GM18858 (cell line): ENCODE results near the gene PBRM1.

ENCODE experiments used
- ATAC-seq: cut with Tn5 transposase; IDR thresholded peaks from one replicate; pipeline ENCODE4 v1.9.1; 2021; ENCODE audit not compliant: unreplicated experiment

PBRM1 gene

GRCh38 chr3:52512727-52513126 is 173.0 kb downstream of the PBRM1 start:
- ATAC-seq = no peak

DNA sequence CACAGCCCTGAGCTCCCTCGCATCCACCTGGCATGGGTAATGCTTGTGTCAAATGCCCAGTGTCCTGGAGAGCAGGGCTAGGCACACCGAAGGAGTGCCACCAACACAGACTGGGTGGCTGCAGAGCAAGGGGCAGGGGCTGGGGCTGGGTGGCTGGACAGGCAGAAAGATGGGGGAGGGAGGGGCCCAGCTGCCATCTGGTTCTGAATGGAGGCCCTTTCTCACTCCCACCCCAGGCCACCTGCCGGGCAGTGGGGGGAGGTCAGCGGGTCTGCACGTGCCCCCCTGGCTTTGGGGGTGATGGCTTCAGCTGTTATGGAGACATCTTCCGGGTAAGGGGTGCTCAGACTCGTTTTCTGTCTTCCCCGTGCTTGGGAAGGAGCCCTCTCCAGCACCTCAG is 173.6 kb downstream of the PBRM1 start:
- ATAC-seq = no peak

GRCh38 chr3:52511509-52511908 is 174.2 kb downstream of the PBRM1 start:
- ATAC-seq = no peak

DNA sequence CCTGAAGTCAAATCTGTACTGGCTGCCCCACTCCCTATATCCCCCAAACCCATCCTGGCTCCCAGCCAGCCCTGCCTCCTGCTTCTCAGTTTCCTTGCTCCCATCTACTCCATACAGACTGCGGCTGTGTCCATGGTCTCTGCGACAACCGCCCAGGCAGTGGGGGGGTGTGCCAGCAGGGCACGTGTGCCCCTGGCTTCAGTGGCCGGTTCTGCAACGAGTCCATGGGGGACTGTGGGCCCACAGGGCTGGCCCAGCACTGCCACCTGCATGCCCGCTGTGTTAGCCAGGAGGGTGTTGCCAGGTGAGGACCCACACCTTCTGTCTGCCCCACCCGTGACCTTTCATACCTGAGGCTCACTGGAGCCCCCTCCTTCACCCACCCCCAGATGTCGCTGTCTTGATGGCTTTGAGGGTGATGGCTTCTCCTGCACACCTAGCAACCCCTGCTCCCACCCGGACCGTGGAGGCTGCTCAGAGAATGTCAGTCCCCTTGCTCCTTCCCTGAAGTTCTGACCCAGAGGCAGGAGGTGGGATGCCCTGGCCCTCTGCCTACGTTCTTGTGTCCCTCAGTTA is 175.9 kb downstream of the PBRM1 start:
- ATAC-seq = no peak

DNA sequence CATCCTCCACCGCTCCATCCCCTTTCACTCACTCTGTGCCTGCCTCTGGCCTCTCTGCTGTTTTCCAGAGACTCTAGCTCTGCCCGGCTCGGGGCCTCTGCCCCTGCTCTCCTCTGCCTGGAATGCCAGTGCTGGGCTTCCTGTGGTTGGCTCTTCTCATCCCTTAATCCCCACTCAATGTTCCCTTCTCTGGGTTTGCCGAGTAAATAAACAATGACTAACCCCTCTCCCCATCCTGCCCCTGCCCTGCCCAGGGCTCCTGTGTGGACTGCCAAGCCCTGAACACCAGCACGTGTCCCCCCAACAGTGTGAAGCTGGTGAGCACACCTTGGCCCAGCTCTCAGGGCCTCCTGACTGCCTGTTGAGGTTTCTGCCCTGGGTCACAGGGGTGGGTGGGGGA is 178.4 kb downstream of the PBRM1 start:
- ATAC-seq = no peak

DNA sequence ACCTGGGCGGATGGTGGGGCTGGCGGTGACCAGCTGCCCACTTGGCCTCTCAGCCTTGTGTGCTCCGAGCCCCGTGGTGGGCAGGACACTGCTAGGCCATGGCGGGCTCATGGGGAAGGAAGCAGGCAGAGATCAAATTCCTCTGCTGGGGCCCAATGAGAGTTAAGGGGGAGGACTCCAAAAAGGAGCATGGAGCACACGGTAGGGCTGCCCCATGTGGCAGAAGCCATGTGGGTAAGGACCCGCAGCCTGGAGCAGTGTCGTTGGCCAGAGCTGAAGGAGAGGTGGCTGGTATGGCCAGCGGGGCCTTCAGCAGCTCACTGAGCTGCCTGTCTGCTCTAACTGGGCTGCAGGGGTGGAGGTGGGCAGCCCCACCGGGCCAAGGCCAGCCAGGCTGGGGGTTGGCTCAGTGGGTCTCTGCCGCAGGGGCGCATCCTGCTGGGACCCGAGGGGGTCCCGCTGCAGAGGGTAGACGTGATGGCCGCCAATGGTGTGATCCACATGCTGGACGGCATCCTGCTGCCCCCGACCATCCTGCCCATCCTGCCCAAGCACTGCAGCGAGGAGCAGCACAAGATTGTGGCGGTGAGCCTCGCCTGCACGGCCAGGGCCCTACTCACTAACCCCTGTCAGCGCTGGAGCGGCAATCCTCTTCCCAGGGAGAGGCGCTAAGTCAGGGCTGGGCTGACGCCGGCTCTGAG is 179.3 kb downstream of the PBRM1 start:
- ATAC-seq = no peak

GRCh38 chr3:52504977-52505376 is 180.7 kb downstream of the PBRM1 start:
- no peak for ATAC-seq

GRCh38 chr3:52503788-52504424 is 181.8 kb downstream of the PBRM1 start:
- no peak for ATAC-seq

- no peak for ATAC-seq
These were observed 182.8 kb downstream of the PBRM1 start for GRCh38 chr3:52502808-52503350.

- no peak for ATAC-seq
These were observed 183.7 kb downstream of the PBRM1 start for GRCh38 chr3:52502001-52502400.

DNA sequence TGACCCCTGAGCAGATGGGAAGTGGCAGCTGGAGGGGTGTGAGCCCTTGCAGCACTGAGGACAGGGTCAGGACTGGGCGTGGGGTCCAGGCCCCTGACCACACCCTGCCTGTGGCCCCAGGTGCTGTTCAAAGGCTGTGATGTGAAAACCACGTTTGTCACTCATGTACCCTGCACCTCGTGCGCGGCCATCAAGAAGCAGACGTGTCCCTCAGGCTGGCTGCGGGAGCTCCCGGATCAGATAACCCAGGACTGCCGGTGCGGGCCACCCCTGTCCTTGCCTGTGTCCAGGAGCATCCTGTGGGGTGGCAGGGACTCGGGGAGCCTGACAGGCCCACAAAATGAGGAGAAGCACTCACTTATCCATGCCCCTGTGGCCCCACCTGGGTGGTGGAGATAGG is 184.7 kb downstream of the PBRM1 start:
- no peak for ATAC-seq

- no peak for ATAC-seq
These were observed 187.3 kb downstream of the PBRM1 start for GRCh38 chr3:52498137-52499054.

DNA sequence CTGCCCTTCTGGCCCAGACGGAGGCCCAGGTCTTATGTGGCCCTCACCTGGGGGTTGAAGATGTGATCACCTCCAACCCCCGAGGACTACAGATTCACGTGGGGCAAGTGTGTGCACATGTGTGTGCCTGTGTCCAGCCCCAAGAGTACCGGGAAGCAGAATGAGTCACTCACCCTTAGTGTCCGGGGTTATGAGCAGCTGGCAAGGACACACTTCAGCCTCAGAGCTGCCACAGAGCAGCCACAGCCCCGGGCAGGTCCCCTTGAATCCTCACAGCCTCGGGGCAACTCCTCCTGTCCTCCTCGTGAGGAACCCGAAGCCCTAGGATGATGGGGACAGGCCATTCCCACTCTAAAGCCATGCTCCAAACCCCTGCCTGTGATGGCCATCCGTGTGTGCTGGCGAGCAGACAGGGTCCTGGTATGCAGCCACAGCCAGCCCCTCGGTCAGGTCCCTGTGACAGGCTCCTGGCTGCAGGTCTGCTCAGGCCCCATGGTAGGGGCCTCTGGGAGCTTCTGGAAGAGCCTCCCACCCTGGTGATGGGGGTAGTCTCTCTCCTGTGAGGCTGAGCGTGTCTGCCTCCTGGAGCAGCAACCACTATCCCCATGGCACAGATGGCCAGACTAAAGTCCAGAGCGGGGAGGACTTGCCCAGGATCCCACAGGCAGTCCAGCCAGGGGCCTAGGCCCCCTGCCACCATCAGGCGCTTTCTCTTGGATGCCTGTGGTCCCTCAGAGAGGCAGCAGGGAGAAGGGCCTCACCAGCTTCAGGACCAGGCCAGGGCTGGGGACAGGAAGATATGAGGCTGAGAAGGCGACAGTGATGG is 189.7 kb downstream of the PBRM1 start:
- no peak for ATAC-seq
